ENCODE data around the gene SNX9.

DNA sequence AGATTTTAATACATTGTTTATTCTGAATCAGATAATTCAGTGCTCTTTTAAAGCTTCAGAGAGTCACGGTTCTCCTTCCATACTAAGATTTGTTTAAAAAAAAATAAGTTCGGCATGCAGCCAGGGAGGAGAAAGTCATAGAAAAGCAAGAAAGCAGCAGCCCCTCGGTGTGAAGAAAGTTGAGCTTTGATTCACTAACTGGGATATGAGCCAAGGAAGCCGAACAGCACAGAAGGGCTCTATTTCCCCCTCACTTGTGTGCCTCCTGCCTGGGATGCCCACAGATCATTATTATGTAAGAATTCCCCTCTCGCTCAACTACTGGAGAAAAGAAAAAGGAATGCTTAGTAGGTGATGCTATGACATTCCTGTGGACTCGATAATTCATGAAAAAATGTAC, 89.3 kb downstream of the SNX9 start:
- TF ChIP-seq, protein P1, sequence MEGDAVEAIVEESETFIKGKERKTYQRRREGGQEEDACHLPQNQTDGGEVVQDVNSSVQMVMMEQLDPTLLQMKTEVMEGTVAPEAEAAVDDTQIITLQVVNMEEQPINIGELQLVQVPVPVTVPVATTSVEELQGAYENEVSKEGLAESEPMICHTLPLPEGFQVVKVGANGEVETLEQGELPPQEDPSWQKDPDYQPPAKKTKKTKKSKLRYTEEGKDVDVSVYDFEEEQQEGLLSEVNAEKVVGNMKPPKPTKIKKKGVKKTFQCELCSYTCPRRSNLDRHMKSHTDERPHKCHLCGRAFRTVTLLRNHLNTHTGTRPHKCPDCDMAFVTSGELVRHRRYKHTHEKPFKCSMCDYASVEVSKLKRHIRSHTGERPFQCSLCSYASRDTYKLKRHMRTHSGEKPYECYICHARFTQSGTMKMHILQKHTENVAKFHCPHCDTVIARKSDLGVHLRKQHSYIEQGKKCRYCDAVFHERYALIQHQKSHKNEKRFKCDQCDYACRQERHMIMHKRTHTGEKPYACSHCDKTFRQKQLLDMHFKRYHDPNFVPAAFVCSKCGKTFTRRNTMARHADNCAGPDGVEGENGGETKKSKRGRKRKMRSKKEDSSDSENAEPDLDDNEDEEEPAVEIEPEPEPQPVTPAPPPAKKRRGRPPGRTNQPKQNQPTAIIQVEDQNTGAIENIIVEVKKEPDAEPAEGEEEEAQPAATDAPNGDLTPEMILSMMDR (IDR thresholded peaks at IDR 0.05; ENCODE audit: insufficient read depth, low read depth, low read length) = no peak
- TF ChIP-seq EZH2 (IDR thresholded peaks at IDR 0.05; ENCODE audit: insufficient read depth, low read length) = no peak
